CD14-positive monocyte (primary cell): ENCODE data around the gene C3orf18. TPM values are rescaled to one million over a fixed set of nuclear protein-coding genes. Genes with fewer than 3 reads are reported as not detected.
A peak's percentile ranks its signal among the peaks of the same experiment; 100 is the strongest.

Source experiments
- DNase-seq, 3 donors: peaks; one replicate each; pipeline ENCODE4 v3.0.0-alpha.2; 2011 to 2022
- H2AFZ ChIP-seq: 2 replicates; pipeline ENCODE4 v1.6.0; 2012; ENCODE audit warnings: mild to moderate bottlenecking, low read depth, low read length, inconsistent platforms; ENCODE audit not compliant: insufficient read depth, poor library complexity, severe bottlenecking
- H3K27ac ChIP-seq, 2 donors: 1 replicate in 1 of 2; 2 replicates in 1 of 2; pipeline ENCODE4 v1.5.1; 2012 to 2013; ENCODE audit warnings: low read length in 2 of 2, control low read depth in 1 of 2, inconsistent platforms in 1 of 2, low read depth in 1 of 2, mild to moderate bottlenecking in 1 of 2
- H3K27me3 ChIP-seq, 2 donors: one replicate each; pipeline versions ENCODE4 v1.6.0 to v1.6.1; 2011 to 2013; ENCODE audit warnings: low read length in 2 of 2; ENCODE audit not compliant: control insufficient read depth in 2 of 2, insufficient read depth in 2 of 2
- H3K36me3 ChIP-seq, 2 donors: replicated peaks in 1 of 2; 1 replicate in 1 of 2; 2 replicates in 1 of 2; pipeline versions ENCODE4 v1.5.1 to v1.6.1; 2012 to 2013; ENCODE audit warnings: low read length in 2 of 2, control low read depth in 1 of 2, inconsistent platforms in 1 of 2, mild to moderate bottlenecking in 1 of 2; ENCODE audit not compliant: insufficient read depth in 2 of 2, control insufficient read depth in 1 of 2
- H3K4me1 ChIP-seq, 2 donors: 1 replicate in 1 of 2; 2 replicates in 1 of 2; pipeline versions ENCODE4 v1.5.1 to v1.6.1; 2012 to 2013; ENCODE audit warnings: low read length in 2 of 2, control low read depth in 1 of 2, inconsistent platforms in 1 of 2, mild to moderate bottlenecking in 1 of 2, moderate library complexity in 1 of 2; ENCODE audit not compliant: insufficient read depth in 2 of 2, control insufficient read depth in 1 of 2
- H3K4me2 ChIP-seq: replicated peaks from 2 replicates; pipeline ENCODE3; 2012; ENCODE audit warnings: low read length, moderate library complexity, mild to moderate bottlenecking; ENCODE audit not compliant: poor library complexity, severe bottlenecking; ENCODE audit errors: extremely low read depth
- H3K4me3 ChIP-seq, 3 experiments: fragments of 200-600 bp in 1 of 3; sonication (generic) in 1 of 3; replicated peaks in 1 of 3; 1 replicate in 2 of 3; 2 replicates in 1 of 3; pipeline ENCODE4 v1.5.1; 2011 to 2013; ENCODE audit warnings: low read length in 3 of 3, mild to moderate bottlenecking in 3 of 3, control low read depth in 2 of 3, low read depth in 2 of 3, inconsistent platforms in 1 of 3, moderate library complexity in 1 of 3
- H3K79me2 ChIP-seq: 2 replicates; pipeline ENCODE4 v1.6.0; 2012; ENCODE audit warnings: mild to moderate bottlenecking, control low read depth, inconsistent platforms, low read length, moderate library complexity; ENCODE audit not compliant: insufficient read depth
- H3K9ac ChIP-seq: 2 replicates; pipeline ENCODE4 v1.6.0; 2017; ENCODE audit warnings: low read length, mild to moderate bottlenecking; ENCODE audit not compliant: insufficient read depth, poor library complexity, severe bottlenecking
- H3K9me3 ChIP-seq, 2 donors: replicated peaks in 1 of 2; 1 replicate in 1 of 2; 2 replicates in 1 of 2; pipeline versions ENCODE4 v1.5.1 to v1.6.1; 2012 to 2013; ENCODE audit warnings: low read length in 2 of 2, control low read depth in 1 of 2; ENCODE audit not compliant: control insufficient read depth in 1 of 2, insufficient read depth in 1 of 2
- H4K20me1 ChIP-seq: 2 replicates; pipeline ENCODE4 v1.6.0; 2012; ENCODE audit warnings: mild to moderate bottlenecking, low read length, control low read depth, moderate library complexity; ENCODE audit not compliant: insufficient read depth
- H3K27ac Mint-ChIP-seq, 7 donors: one replicate each; pipeline ENCODE4 v1.8.0; 2020; ENCODE audit warnings: mild to moderate bottlenecking in 7 of 7, mixed read lengths in 7 of 7, moderate library complexity in 6 of 7, inconsistent platforms in 2 of 7
- H3K27me3 Mint-ChIP-seq, 3 donors: one replicate each; pipeline ENCODE4 v1.8.0; 2021 to 2022; ENCODE audit warnings: low read depth in 3 of 3, mild to moderate bottlenecking in 3 of 3, mixed read lengths in 3 of 3, moderate library complexity in 3 of 3, inconsistent platforms in 1 of 3
- H3K36me3 Mint-ChIP-seq, 2 donors: one replicate each; pipeline ENCODE4 v1.8.0; 2020; ENCODE audit warnings: mixed read lengths in 2 of 2, inconsistent platforms in 1 of 2, mild to moderate bottlenecking in 1 of 2
- H3K4me1 Mint-ChIP-seq: one replicate; pipeline ENCODE4 v1.8.0; 2020; ENCODE audit warnings: mild to moderate bottlenecking, mixed read lengths
- H3K4me3 Mint-ChIP-seq, 2 donors: one replicate each; pipeline ENCODE4 v1.8.0; 2020; ENCODE audit warnings: mild to moderate bottlenecking in 2 of 2, mixed read lengths in 2 of 2, moderate library complexity in 1 of 2
- H3K9me3 Mint-ChIP-seq, 7 donors: one replicate each; pipeline ENCODE4 v1.8.0; 2020 to 2022; ENCODE audit warnings: mixed read lengths in 7 of 7, mild to moderate bottlenecking in 6 of 7, moderate library complexity in 6 of 7, inconsistent platforms in 2 of 7
- CTCF ChIP-seq: fragments of 200-600 bp; IDR thresholded peaks from one replicate; pipeline ENCODE4 v1.8.0; 2022; ENCODE audit warnings: antibody characterized with exemption, mild to moderate bottlenecking
- WGBS: methylation state at CpG from one replicate; pipeline ENCODE4 v1.1.5; 2013; ENCODE audit warnings: missing lambda C conversion rate; ENCODE audit not compliant: insufficient coverage; 5-methylcytosine and 5-hydroxymethylcytosine counted together
- intact Hi-C, 2 donors: fragments of 100-400 bp; cut with micrococcal nuclease; formaldehyde crosslinking; loops; one replicate each; pipeline versions ENCODE4 v1.15.0 to v1.15.1; 2023
- polyA plus RNA-seq, 3 donors: library from polyadenylated mRNA; depleted of rRNA in 1 of 3; unstranded in 2 of 3; stranded (reverse) in 1 of 3; fragments of 300-500 nt in 2 of 3; fragments of >200 nt in 1 of 3; fragmentation: Illumina TruSeq in 2 of 3; gene quantifications; 1 replicate in 2 of 3; 2 replicates in 1 of 3; pipeline ENCODE4 v1.2.3, GENCODE V29; 2012 to 2021

C3orf18 gene
- polyA plus RNA-seq, 3 donors = 0.18 to 1.5 (median 0.76) TPM

DNA sequence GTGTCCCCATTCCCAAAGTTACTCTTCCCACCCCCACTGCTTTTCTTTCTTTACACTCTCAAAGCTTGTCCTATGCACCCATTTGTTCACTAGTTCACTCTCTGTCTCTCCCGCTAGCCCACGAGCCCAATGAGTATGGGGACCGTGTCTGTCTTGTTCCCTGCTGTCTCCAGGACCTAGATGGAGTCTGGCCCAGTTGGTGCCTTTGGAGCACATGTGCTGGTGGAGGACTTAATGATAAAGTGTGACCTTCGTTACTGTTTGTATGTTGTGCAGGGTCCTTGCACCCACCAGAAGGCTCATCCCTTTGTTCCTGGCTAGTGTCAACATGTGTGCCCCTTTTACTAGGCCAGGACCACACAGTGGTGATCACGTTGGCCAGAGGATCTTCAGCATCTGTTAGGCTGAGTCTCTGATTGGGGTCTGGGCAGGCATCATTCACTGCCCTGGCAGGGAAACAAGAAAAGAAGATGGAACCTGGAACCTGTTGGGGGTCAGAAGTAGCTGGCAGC, 36.6 kb upstream of the C3orf18 start:
- Histone ChIP-seq H3K4me1 (peaks cover 90 to 100% of the 10 kb centered on the region in 2 donors), H3K27me3 (no peaks in the 10 kb centered on the region), H3K36me3 (peaks cover 29 to 40% of the 10 kb centered on the region in 2 donors), H3K79me2 (peaks cover 79% of the 10 kb centered on the region), H3K4me2 (no peak overlapping the region), H3K4me3 (no peak overlapping the region), H3K9me3 (no peaks in the 10 kb centered on the region), H3K27ac (peak overlapping the region in 1 of 2 donors; percentile 20), H3K9ac (no peak overlapping the region), H2AFZ (no peak overlapping the region), H4K20me1 (peaks cover 43% of the 10 kb centered on the region)
- Mint-ChIP-seq H3K27me3 (peaks cover 0 to 3% (median 0%) of the 10 kb centered on the region in 3 donors), H3K4me3 (peak overlapping the region in 1 of 2 donors; percentile 21), H3K27ac (peak overlapping the region in 3 of 7 donors; percentile 17 to 94 (median 63)), H3K36me3 (peaks cover 61 to 74% of the 10 kb centered on the region in 2 donors), H3K4me1 (peaks cover 97% of the 10 kb centered on the region), H3K9me3 (no peaks in the 10 kb centered on the region)
- WGBS = 88% methylated on average over 3 of the region's 5 CpGs
- DNase-seq = no peak
- intact Hi-C loops = no loop called here
- TF ChIP-seq CTCF = no peak

DNA sequence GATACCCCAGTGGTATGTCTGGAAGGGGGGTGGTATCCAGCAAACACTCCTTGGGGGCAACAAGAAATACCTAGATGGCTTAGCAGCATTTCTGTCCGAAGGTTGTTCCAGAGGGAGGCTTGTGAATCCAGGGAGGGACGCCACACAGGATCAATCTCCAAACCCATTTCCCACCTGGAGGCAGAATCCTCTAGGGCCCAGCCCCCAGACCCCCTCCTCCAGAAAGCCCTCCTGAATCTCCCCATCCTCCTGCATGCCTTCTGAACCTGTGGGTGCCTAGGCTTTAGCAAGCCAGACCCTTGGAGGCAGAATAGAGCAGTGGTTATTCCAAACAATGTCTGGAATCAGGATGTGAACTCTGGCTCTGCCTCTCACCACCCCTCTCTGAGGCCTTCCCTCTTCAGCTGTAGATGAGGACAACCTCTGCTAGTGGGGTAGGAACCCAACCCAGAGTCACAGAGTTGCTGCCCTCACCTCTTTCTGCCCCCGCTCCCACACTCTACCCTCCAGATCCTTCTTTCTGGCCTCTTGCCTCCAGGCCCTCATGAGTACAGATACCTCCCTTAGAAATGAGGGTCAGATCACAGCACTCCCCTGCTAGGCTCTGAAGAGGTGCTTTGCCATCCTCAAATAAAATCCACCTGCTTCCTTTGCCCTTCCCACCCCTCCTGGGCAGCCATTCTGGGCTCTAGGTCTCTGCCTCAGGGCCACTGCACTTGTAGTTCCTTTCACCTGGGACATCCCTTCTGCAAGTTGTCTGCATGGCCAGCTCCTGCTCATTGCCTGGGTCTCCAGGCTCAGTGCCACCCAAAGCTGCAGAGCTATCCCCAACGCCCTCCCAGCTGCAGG, 35.9 kb upstream of the C3orf18 start:
- no peak for DNase-seq
- 57% methylated on average over 4 of the region's 4 CpGs for WGBS
- intact Hi-C loops = no loop called here
- H3K79me2 ChIP-seq = peaks cover 72% of the 10 kb centered on the region
- Mint-ChIP-seq H3K27ac (peak overlapping the region; percentile 17 to 94 (median 63)), H3K4me3 (no peak overlapping the region), H3K27me3 (peaks cover 0 to 3% (median 0%) of the 10 kb centered on the region in 3 donors), H3K4me1 (peaks cover 93% of the 10 kb centered on the region), H3K9me3 (no peaks in the 10 kb centered on the region), H3K36me3 (peaks cover 59 to 71% of the 10 kb centered on the region in 2 donors)
- H3K27me3 ChIP-seq = no peaks in the 10 kb centered on the region
- peaks cover 84 to 96% of the 10 kb centered on the region in 2 donors for H3K4me1 ChIP-seq
- H3K9ac ChIP-seq = peak overlapping the region; percentile 11
- no peaks in the 10 kb centered on the region for H3K9me3 ChIP-seq
- no peak for TF ChIP-seq CTCF
- peaks cover 36% of the 10 kb centered on the region for H4K20me1 ChIP-seq
- H2AFZ ChIP-seq = no peak overlapping the region
- H3K4me2 ChIP-seq = no peak overlapping the region
- peaks cover 29 to 39% of the 10 kb centered on the region in 2 donors for H3K36me3 ChIP-seq
- H3K27ac ChIP-seq = peak overlapping the region; percentile 85 to 88
- no peak overlapping the region for H3K4me3 ChIP-seq
